Measurements from ENCODE around the gene RAD52.
"Not testable (repeated sequence)": the region's sequence is repeated elsewhere in the genome, so short reads cannot be mapped to it uniquely, and the experiment has no call there.

Gene RAD52

GRCh38 chr12:966724-967123 lies 17.2 kb upstream of the RAD52 start:
- no peak for DNase-seq

GRCh38 chr12:958588-959123 lies 9.2 kb upstream of the RAD52 start:
- DNase-seq = no peak

DNA sequence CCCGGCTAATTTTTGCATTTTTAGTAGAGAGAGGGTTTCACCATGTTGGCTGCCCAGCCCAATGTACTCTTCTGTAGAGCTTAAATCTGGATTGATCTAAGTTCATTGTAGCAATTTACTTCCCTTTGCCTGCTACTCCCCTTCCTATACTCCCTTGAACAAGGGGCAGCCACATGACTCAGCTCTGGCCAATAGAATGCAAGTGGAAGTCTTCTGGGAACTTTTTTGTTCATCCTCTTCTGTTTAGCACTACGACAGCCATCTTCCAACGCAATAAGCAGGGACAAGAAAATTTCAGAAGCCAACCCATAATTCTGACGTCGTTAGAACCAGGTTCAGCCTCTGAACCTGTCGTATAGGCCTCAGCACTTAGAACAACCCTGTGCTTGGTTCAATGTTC lies 6.4 kb upstream of the RAD52 start:
- no peak for DNase-seq

- DNase-seq = no peak
Measured at GRCh38 chr12:954741-955140, 5.2 kb upstream of the RAD52 start.

GRCh38 chr12:953776-954175 lies 4.3 kb upstream of the RAD52 start:
- DNase-seq = no peak

GRCh38 chr12:951176-951575 lies 1.7 kb upstream of the RAD52 start:
- DNase-seq = no peak

GRCh38 chr12:948238-948637 lies 1.3 kb downstream of the RAD52 start:
- DNase-seq = no peak

DNA sequence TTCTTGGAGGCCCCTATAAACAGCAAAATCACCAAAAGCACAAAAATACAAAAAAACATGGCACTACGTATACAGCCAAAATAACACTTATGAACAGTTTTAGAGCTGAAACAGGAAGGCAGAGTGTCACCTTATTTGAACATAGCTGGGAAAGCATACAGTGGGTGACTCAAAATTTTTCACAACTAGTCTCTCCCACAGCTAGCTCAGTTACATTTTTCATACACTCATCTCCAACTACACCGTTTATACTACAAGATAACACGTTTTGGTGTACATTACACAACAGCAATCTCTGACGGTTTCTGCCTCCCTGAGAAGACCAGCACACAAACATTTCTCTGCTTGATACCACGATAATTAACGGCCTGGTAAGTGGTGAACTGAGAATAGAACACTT lies 2.9 kb downstream of the RAD52 start:
- DNase-seq = no peak

DNA sequence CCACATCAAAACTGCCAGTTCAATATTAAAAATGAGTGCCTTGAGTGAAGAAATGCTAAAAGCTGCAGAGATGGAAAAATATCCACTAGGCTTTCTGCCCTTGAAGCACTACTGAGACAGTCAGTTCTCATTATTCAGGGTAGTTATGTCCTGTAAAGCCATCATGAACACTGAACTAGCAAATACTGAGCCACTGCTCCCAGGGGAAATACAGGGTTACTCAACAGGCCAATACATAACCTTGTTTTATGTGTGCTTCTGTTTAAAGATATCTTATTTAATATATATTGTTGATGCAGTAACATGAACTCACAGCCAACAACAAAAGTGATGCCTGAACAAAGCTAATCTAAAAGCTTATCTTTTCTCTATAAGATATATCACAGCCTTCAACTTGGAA lies 3.3 kb downstream of the RAD52 start:
- DNase-seq = no peak

- DNase-seq = no peak
Measured at GRCh38 chr12:944211-944610, 5.3 kb downstream of the RAD52 start.

GRCh38 chr12:943051-943450 lies 6.4 kb downstream of the RAD52 start:
- DNase-seq = no peak

- no peak for DNase-seq
Measured at GRCh38 chr12:938810-939209, 10.7 kb downstream of the RAD52 start.

GRCh38 chr12:936377-937345 lies 12.8 kb downstream of the RAD52 start:
- no peak for DNase-seq

GRCh38 chr12:935891-936290 lies 13.6 kb downstream of the RAD52 start:
- DNase-seq = not testable (repeated sequence)

DNA sequence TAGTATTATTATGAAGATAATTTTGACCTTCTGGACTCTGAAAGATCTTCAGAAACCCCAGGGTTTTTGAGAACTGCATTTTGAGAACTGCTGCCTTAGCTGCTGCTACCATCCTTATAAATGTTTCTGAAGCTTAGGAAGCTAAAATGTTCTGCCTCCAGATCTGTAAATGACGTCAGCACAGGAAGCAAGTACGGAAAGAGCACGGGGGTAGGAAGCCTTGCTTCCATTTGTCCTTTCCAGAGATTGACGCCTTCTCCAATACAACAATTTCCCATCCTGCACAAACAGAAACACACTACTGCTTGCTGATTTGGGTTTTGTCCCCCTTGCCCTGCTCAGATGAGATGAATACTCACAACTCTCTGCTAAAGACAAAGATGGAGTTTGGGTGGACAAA lies 17.9 kb downstream of the RAD52 start:
- DNase-seq = no peak

- DNase-seq = no peak
Measured at GRCh38 chr12:931060-931459, 18.4 kb downstream of the RAD52 start.

- no peak for DNase-seq
Measured at GRCh38 chr12:926641-927040, 22.9 kb downstream of the RAD52 start.

DNA sequence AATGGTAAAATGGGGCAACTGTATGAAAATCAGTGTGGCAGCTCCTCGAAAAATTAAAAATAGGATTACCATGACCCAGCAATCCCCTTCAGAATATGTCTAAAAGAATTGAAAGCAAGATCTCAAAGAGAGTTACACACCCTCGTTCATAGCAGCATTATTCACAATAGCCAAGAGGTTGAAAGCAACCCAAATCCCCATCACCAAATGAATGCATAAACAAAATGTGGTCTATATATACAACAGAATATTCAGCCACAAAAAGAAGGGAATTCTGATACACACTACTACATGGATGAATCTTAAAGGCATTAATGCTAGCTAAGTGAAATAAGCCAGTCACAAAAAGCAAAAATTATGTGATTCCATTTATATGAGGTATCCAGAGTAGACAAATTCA lies 27.2 kb downstream of the RAD52 start:
- DNase-seq = no peak

GRCh38 chr12:920676-921075 lies 28.8 kb downstream of the RAD52 start:
- DNase-seq = no peak

- no peak for DNase-seq
Measured at GRCh38 chr12:916712-917445, 32.6 kb downstream of the RAD52 start.

DNA sequence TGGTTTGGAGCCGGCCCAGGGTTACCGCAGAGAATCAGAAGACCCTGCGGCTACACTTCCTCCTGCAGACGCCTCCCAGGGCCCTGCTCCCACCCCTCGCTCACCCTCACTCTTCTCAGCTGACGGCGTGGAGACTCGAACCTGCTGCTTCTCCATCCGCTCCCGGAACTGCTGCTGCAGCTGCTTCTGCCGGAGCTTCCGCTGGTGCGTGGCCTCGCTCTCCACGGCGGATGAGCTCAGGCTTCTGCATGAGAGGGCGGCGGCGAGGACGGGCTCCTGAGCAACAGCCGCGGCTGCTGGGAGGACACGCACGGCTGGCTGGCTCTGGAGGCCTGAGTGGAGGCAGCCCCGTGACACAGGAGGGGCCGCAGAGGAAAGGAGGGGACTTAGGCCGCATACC lies 33.3 kb downstream of the RAD52 start:
- DNase-seq = no peak

DNA sequence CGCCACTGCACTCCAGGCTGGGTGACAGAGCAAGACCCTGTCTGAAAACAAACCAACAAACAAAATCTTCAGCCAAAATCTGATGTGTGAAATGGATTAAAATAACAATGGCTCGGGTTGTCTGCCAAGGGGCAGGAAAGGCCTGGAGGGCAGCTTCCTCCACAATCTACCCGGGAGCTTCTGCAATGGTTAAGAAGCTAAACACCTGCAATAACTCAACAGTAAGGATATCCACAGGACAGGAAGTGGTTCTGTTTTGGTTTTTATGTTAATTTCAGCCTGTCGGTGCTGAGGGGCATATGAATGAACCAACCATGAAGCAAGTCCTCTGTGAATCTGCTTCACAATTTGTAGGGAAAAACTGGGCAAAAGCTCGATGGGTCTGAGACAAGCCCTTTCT lies 34.4 kb downstream of the RAD52 start:
- DNase-seq = no peak

GRCh38 chr12:913919-914698 lies 35.4 kb downstream of the RAD52 start:
- no peak for DNase-seq

Measured in NK-92 treated with Interleukin-12 subunit alpha and Interleukin-12 subunit beta, amount 100 ng/mL, for 24 hours (cell line).